ENCODE results near the gene ZNF329. TPM values are rescaled to one million over a fixed set of nuclear protein-coding genes. Genes with fewer than 3 reads are reported as not detected.

ZNF329 gene
- total RNA-seq, 1 experiment from 2014 or later = 10.6 TPM

GRCh38 chr19:58107778-58108545, 42.6 kb downstream of the ZNF329 start:
- no peaks in the 10 kb centered on the region for H3F3A ChIP-seq (ENCODE audit: insufficient read depth, low read depth)
- H4K20me1 ChIP-seq (ENCODE audit: insufficient read depth) = no peaks in the 10 kb centered on the region
- no peak overlapping the region for H3K4me2 ChIP-seq
- intact Hi-C loops (cut with micrococcal nuclease; ENCODE audit: unreplicated experiment) = no loop called here
- H3K27ac ChIP-seq = no peak overlapping the region
- no peak for TF ChIP-seq CTCF (conservative IDR thresholded peaks at IDR 0.05)
- no peak for TF ChIP-seq EZH2 (IDR thresholded peaks at IDR 0.05; ENCODE audit: low read depth)
- ChIA-PET CTCF (no interaction called here), POLR2A (ENCODE audit: unreplicated experiment) (no interaction called here)
- no TSS peak for BruUV-seq (replicated peaks)
- no peaks in the 10 kb centered on the region for H3K9me2 ChIP-seq (ENCODE audit: insufficient read depth)
- no peak overlapping the region for H3K4me3 ChIP-seq
- no peaks in the 10 kb centered on the region for H3K79me2 ChIP-seq (ENCODE audit: low read depth)
- H3K4me1 ChIP-seq (replicated peaks; ENCODE audit: insufficient read depth) = no peaks in the 10 kb centered on the region
- DNase-seq = no peak
- no peaks in the 10 kb centered on the region for H3K36me3 ChIP-seq (ENCODE audit: low read depth)
- no peak overlapping the region for H2AFZ ChIP-seq
- peaks cover 71% of the 10 kb centered on the region for H3K9me3 ChIP-seq (ENCODE audit: insufficient read depth, low read depth)
- H3K27me3 ChIP-seq (ENCODE audit: insufficient read depth, low read depth) = no peaks in the 10 kb centered on the region

- CTCF ChIA-PET = no interaction called here
- H2AFZ ChIP-seq = peak overlapping the region; percentile 99
Measured at GRCh38 chr19:58098682-58098998, 51.9 kb downstream of the ZNF329 start.

More at GRCh38 chr19:58098682-58098998, 51.9 kb downstream of the ZNF329 start:
- Histone ChIP-seq H3K4me3 (peak overlapping the region; percentile 71), H3K79me2 (ENCODE audit: low read depth) (peaks cover 13% of the 10 kb centered on the region), H3K9me3 (ENCODE audit: insufficient read depth, low read depth) (peaks cover 56% of the 10 kb centered on the region), H3K9me2 (ENCODE audit: insufficient read depth) (no peaks in the 10 kb centered on the region), H3F3A (ENCODE audit: insufficient read depth, low read depth) (no peaks in the 10 kb centered on the region), H3K4me2 (peak overlapping the region; percentile 89), H4K20me1 (ENCODE audit: insufficient read depth) (no peaks in the 10 kb centered on the region), H3K27me3 (ENCODE audit: insufficient read depth, low read depth) (no peaks in the 10 kb centered on the region), H3K36me3 (ENCODE audit: low read depth) (0 out of 2 replicates have a peak, but pooled peaks cover 7% of the 10 kb centered on the region), H3K4me1 (replicated peaks; ENCODE audit: insufficient read depth) (no peaks in the 10 kb centered on the region), H3K27ac (no peak overlapping the region)
- TSS peak; percentile 77 for BruUV-seq (replicated peaks)
- no peak for DNase-seq
- POLR2A ChIA-PET (ENCODE audit: unreplicated experiment) = interaction anchor here (0.5 kb wide), 1 partner anchor 621 kb away, joined by 5 read pairs; the partner anchor contains the start of gene ZNF772
- TF ChIP-seq EZH2 (IDR thresholded peaks at IDR 0.05; ENCODE audit: low read depth) = no peak
- TF ChIP-seq CTCF (conservative IDR thresholded peaks at IDR 0.05) = no peak
- intact Hi-C loops (cut with micrococcal nuclease; ENCODE audit: unreplicated experiment) = loop anchor here (1.0 kb wide), 2 partner anchors 52 to 85 kb away; partner anchors contain the start of genes ZNF274 and ZNF329
